Prostate gland (tissue), 2 donors: Measurements from ENCODE around the gene VASN. TPM values are rescaled to one million over a fixed set of nuclear protein-coding genes. Genes with fewer than 3 reads are reported as not detected.

ENCODE experiments used
- DNase-seq: peaks from one replicate; pipeline ENCODE4 v3.0.0-alpha.2; 2019; ENCODE audit warnings: low spot score
- H3K27ac ChIP-seq, 2 donors: fragments of 200-600 bp; sonication (generic); 2 replicates each; pipeline ENCODE4 v1.5.1; 2017 to 2019
- H3K27me3 ChIP-seq: fragments of 200-600 bp; sonication (generic); replicated peaks from 2 replicates; pipeline ENCODE4 v1.5.1; 2019; ENCODE audit not compliant: insufficient read depth
- H3K36me3 ChIP-seq, 2 donors: fragments of 200-600 bp; sonication (generic); 1 replicate in 1 of 2; 2 replicates in 1 of 2; pipeline versions ENCODE4 v1.5.1 to v1.8.1; 2017 to 2019
- H3K4me1 ChIP-seq: fragments of 200-600 bp; sonication (generic); replicated peaks from 2 replicates; pipeline ENCODE4 v1.5.1; 2019
- H3K4me3 ChIP-seq, 2 donors: fragments of 200-600 bp; sonication (generic); 2 replicates each; pipeline ENCODE4 v1.5.1; 2017 to 2019
- H3K9me3 ChIP-seq: fragments of 200-600 bp; sonication (generic); 2 replicates; pipeline ENCODE4 v1.5.1; 2017
- POLR2A ChIP-seq: fragments of 450-650 bp; IDR thresholded peaks from one replicate; pipeline ENCODE4 v1.6.1; 2016; ENCODE audit warnings: antibody characterized with exemption, mild to moderate bottlenecking
- POLR2AphosphoS5 ChIP-seq: sonication (generic); formaldehyde crosslinking; IDR thresholded peaks from one replicate; pipeline ENCODE4 v1.6.1; 2017; ENCODE audit warnings: antibody characterized with exemption
- WGBS: methylation state at CpG from one replicate; pipeline ENCODE4 v1.1.5; 2018; 5-methylcytosine and 5-hydroxymethylcytosine counted together
- intact Hi-C: fragments of 100-400 bp; cut with DNase I; formaldehyde crosslinking; loops from one replicate; pipeline ENCODE4 v1.14.2; 2022
- total RNA-seq, 2 donors: library from RNA; depleted of rRNA; stranded (reverse); fragments of >200 nt; gene quantifications; one replicate each; pipeline ENCODE4 v1.1.0, GENCODE V29; 2016
- TF ChIP-seq, protein P1 (sequence below), 4 experiments: fragments of 200-600 bp in 2 of 4; fragments of 450-650 bp in 2 of 4; sonication (generic) in 2 of 4; IDR thresholded peaks; 1 replicate in 3 of 4; 2 replicates in 1 of 4; pipeline ENCODE4 v1.5.1; 2016 to 2019; ENCODE audit warnings: antibody characterized with exemption in 4 of 4, mild to moderate bottlenecking in 2 of 4, moderate library complexity in 2 of 4

The VASN gene
- total RNA-seq, 2 donors from 2014 or later = 13.1 to 97.4 TPM

DNA sequence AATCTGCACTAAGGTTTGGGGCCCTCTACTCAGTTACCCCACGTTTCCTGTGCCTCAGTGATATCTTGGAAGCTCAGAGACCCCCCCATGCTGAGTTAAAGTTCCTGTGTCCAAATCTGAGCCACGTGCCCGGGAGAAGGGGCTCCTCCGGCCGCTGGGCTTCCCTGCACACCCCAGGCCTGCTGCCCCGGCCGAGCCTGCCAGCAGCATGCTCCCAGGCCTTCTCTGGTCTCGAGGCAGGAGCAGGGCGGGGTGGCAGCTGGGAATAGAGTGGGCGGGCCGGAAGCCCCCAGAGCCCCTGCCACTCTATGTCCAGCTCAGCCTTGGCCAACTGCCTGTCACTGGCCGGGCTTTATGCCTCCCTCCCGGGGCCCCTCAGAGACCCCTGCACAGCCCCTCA, 5.6 kb upstream of the VASN start:
- H3K9me3 ChIP-seq = no peaks in the 10 kb centered on the region
- no peak for TF ChIP-seq POLR2AphosphoS5
- no peak for TF ChIP-seq POLR2A
- TF ChIP-seq, protein P1, sequence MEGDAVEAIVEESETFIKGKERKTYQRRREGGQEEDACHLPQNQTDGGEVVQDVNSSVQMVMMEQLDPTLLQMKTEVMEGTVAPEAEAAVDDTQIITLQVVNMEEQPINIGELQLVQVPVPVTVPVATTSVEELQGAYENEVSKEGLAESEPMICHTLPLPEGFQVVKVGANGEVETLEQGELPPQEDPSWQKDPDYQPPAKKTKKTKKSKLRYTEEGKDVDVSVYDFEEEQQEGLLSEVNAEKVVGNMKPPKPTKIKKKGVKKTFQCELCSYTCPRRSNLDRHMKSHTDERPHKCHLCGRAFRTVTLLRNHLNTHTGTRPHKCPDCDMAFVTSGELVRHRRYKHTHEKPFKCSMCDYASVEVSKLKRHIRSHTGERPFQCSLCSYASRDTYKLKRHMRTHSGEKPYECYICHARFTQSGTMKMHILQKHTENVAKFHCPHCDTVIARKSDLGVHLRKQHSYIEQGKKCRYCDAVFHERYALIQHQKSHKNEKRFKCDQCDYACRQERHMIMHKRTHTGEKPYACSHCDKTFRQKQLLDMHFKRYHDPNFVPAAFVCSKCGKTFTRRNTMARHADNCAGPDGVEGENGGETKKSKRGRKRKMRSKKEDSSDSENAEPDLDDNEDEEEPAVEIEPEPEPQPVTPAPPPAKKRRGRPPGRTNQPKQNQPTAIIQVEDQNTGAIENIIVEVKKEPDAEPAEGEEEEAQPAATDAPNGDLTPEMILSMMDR (IDR thresholded peaks at IDR 0.05) = no peak
- no peak overlapping the region for H3K27ac ChIP-seq
- H3K27me3 ChIP-seq = no peaks in the 10 kb centered on the region
- H3K4me3 ChIP-seq = no peak overlapping the region
- peaks cover 5% of the 10 kb centered on the region for H3K4me1 ChIP-seq
- 96% methylated on average over 13 of the region's 13 CpGs for WGBS
- no peak for DNase-seq
- intact Hi-C loops = no loop called here
- H3K36me3 ChIP-seq = no peaks in the 10 kb centered on the region

DNA sequence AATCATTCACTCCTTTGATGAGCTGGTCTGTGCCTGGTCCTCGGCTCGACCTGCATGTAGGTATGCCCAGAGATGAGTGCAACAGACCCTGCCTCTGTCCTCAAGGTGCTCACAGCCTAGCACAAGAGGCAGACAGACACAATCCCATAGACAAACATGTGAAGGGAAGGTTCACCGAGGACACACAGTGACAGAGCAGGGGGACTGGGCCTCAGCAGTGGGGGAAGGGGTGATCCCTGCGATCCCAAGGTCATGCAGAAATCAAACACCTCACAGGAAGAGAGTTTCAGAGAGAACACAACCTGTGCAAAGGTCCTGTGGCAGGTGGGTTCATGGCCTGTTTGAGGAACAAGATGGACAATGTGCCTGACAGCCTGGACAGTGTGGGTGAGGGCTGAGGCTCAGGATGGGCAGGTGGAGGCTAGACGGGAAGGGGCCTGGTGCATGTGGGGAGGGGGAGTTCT, 4.2 kb upstream of the VASN start:
- intact Hi-C loops = no loop called here
- WGBS = 96% methylated on average over 5 of the region's 5 CpGs
- Histone ChIP-seq H3K9me3 (no peaks in the 10 kb centered on the region), H3K4me1 (peaks cover 8% of the 10 kb centered on the region), H3K36me3 (no peaks in the 10 kb centered on the region), H3K4me3 (no peak overlapping the region), H3K27me3 (no peaks in the 10 kb centered on the region), H3K27ac (no peak overlapping the region)
- TF ChIP-seq, protein P1 (IDR thresholded peaks at IDR 0.05) = no peak
- TF ChIP-seq POLR2AphosphoS5 (no peak), POLR2A (no peak)
- no peak for DNase-seq

DNA sequence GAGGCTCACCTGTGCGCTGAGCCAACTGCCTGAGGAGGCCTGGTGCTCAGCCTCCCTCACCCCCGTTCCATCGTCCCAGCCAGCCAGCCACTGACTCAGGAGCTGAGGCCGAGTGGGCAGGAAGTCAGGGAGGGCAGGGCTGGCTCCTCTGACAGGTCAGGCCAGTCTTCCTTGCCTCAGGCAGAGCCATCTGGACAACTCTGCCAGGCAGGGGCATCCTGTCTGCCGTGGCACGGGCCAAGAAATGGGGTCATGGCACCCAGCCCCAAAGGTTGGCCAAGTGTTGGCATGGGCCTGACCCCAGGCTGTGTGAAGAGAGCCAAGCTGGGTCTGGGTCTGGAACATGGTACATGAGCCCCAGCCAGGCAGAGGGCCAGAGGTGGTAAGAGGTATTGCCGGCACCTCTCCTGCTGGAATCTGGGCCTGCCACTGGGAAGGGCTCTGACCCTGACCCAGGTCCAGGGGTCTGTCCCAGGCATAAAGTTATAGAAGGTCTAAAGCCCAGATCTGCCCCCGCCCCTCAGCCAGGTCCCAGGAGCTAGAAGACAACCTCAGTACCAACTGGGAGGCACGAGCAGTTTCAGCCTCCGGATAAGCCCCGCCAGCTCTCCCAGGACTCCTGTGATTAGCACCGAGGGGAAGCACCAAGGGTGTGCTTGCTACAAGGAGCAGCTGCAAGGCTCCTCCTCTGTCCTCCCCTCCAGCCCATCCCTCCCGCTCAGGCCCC, 2.5 kb upstream of the VASN start:
- Histone ChIP-seq H3K36me3 (no peaks in the 10 kb centered on the region), H3K4me3 (no peak overlapping the region), H3K9me3 (no peaks in the 10 kb centered on the region), H3K4me1 (peaks cover 19% of the 10 kb centered on the region), H3K27ac (peak overlapping the region in 1 of 2 donors; percentile 1), H3K27me3 (no peaks in the 10 kb centered on the region)
- TF ChIP-seq, protein P1 (IDR thresholded peaks at IDR 0.05) = peak in 2 of 4 experiments; percentile 8 to 22
- peak; percentile 47 for TF ChIP-seq POLR2AphosphoS5
- TF ChIP-seq POLR2A = no peak
- intact Hi-C loops = no loop called here
- peak; percentile 67 for DNase-seq
- 58% methylated on average over 13 of the region's 13 CpGs for WGBS

DNA sequence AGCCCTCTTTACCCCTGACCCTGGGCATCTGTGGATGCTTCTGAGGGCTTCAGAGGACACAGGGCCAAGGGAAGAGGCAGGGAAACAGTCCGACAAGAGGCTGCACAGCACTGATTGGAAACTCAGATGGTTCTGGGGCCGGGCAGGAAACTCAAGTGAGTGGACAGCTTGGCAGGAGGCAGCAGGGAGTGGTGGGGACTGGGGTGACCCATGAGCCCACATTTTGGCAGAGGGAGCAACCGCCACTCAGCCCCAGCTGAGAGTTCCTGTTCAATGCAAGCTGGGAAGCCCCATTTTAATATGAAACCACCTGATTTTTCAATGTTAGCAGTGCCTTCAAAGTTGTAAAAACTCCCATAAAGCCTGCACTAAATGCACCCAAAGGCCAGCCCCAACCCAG, 1.5 kb upstream of the VASN start:
- H3K9me3 ChIP-seq = no peaks in the 10 kb centered on the region
- intact Hi-C loops = no loop called here
- no peak overlapping the region for H3K27ac ChIP-seq
- H3K4me1 ChIP-seq = peaks cover 29% of the 10 kb centered on the region
- H3K27me3 ChIP-seq = no peaks in the 10 kb centered on the region
- no peaks in the 10 kb centered on the region for H3K36me3 ChIP-seq
- WGBS = 87% methylated on average over 3 of the region's 3 CpGs
- no peak for TF ChIP-seq POLR2A
- no peak for TF ChIP-seq POLR2AphosphoS5
- TF ChIP-seq, protein P1 (IDR thresholded peaks at IDR 0.05) = no peak
- no peak overlapping the region for H3K4me3 ChIP-seq
- DNase-seq = no peak
